IPS-11a (cell line): ENCODE data around the gene TBX5.

Experiments
- H3K4me3 ChIP-seq: one replicate; pipeline ENCODE4 v1.5.1; 2013; ENCODE audit warnings: low read depth, low read length, control low read depth

Gene TBX5

DNA sequence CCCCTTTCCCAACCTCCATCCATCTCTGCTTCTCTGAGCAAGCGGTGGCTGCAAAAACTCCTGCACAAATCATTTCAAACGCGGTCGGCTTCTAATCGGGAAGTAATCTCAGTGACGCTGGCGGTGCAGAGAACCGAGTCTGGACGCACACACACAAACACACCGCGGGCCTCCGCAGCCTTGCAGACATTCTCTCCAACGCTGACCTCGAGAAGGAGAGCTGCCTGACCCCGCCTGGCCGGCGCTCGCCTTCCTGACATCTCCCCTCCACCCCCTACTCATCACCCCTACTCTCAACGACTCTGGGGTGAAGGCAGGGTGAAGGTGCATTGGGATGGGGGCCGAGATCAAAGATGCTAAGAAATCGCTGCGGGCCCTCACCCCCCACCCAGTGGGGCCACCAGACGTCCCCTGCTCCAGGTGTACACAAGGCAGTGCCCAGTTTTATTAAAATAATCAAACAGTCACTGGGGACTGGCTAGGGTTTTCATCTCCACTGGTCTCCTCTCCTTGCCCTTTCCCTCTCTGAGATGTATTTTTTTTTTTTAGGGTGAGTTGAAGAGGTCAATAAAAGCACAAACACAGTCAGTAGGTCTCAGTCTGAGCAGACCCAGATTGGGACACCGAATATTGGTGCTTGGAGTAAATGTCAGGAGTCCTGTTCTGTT, 506 bp upstream of the TBX5 start:
- H3K4me3 ChIP-seq: no peak overlapping the region

DNA sequence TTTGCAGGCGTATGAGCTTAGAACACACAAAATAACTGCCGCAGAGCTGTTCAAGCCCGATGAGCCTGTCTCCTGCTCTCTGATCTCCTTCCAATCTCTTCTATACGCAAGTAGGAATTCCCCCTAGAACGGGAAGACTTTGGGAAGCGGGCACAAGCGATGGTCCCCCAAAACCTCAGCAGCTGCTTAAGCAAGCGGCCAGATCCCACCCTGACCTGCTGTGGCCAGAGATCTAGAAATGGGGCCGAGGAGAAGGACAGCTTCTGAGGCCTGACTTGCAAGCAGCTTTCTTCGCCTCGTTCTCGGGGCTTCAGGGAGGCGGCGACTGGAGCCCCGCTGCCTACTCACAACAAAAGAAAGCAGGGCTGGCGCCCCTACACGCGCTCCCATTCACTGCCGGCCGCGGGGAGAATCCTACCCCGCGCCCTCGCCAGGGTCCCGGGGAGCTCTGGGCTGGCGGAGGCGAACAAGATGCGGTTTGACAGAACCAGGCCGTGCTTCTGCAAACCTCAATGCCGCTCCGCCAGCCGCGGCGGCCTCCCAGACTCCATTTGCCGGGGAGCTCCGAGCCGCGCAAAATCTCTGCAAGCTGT, 922 bp downstream of the TBX5 start:
- no peak overlapping the region for H3K4me3 ChIP-seq

DNA sequence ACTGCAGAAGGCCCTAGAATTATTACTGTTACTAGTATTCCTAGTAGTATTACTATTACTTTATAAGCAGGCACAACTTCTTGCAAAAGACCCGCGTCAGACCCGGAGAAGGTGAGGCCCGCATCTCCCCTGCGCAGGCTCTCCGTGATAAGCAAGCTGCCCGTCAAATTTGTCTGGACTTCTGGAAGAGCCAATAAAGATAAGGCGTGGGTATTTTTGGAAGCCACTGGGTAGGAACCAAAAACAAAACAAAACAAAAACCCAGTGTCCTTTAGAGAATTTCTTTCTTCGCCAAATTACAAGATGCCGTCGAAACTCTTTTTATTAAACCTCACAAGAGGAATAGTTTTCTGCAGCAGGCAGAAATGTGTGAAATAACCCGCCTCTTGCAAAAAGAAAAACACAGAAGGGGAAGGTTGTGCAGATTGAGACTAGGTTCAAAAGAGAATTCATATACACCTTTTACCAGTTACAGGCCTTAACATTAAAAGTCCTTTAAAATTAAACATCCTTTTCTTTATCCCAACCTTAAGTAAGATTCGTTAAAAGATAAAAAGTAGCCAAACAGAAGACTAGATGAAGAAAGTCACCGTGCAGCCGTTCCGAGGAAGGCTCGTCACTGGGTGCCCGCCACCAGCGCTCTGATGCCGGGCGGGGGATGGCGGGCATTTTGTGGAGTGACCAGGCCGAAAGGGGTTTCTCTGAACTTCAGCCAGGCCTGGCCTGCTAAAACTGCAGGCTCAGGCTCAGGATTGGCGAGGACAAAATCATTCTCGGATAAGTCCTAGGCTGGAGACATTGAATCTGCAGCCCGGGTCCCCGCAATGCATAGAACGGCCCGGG, 1.6 kb downstream of the TBX5 start:
- no peak overlapping the region for H3K4me3 ChIP-seq

DNA sequence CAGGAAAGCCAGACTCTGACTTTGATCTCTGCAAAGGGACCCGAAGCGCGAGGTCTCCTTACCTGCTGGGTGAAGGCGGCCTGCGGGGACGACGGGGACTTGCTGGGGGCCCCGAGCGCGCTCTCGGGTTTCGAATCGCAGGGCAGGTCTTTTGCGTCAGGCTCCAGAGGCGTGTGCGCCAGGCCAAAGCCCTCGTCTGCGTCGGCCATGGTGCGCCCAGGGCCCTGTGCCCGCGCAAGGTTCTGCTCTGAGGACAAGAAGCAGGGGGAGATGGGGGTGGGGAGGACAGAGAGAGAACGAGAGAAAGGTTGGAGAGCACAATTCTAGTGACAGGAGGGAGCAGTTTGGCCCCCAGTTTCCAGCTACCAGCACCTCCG, 2.3 kb downstream of the TBX5 start:
- H3K4me3 ChIP-seq: no peak overlapping the region

DNA sequence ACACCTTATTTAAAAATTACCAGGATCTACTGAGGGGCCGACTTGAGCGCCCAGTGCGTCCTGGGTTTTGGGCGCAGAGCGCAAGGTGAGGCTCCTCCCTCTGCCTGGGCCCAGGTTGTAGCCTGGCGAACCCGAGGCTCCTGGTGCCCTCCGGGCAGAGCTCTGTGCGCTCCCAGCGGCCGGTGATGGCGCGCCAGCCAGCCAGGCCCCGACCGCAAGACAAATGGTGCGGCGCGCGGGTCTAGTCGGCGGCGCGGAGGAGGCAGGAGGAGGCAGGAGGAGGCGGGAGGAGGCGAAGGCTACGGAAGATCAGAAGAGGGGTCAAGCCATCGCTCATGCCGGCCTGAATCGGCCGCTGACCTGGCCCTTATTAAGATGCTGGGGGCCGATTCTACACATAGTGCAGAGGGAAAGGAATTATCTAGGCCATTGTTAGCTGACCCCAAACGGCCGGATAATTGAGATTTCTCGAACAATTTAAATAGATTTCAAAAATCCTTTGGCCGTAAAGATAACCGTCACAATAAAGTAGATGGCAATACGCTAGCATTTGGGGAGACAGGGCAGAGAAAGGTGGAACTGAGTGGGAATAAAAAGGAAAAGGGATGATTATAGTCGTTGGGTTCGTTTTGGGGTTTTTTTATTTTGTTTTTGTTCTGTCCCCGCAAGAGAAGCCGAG, 2.8 kb downstream of the TBX5 start:
- H3K4me3 ChIP-seq: no peak overlapping the region

DNA sequence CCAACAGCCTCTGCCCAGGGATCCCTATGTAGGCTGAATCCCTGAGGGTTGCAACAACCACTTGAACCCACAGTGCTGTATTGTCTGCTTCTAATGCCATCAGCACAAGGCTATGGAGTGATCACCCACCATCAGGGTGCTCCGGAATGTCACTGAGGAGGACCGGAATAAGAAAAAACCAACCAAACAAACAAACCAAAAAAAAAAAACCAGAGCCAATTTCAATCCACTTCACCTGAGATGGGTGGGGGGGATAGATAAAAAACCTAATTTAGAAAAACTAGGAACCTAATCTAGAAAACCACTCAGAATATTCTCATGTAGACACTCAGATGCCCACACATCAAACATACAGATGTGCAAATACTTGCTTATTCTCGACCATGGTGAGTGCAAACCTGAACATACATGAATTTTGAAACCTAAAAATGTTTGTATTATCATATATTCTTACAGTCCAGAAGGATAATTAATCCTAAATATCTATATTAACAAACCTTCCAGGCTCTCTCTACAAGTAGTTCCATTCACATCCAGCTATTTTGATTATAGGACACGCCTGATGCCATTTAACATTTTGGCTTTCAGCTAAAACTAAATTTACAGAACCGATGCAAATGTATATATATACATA, 3.7 kb downstream of the TBX5 start:
- H3K4me3 ChIP-seq: no peak overlapping the region

DNA sequence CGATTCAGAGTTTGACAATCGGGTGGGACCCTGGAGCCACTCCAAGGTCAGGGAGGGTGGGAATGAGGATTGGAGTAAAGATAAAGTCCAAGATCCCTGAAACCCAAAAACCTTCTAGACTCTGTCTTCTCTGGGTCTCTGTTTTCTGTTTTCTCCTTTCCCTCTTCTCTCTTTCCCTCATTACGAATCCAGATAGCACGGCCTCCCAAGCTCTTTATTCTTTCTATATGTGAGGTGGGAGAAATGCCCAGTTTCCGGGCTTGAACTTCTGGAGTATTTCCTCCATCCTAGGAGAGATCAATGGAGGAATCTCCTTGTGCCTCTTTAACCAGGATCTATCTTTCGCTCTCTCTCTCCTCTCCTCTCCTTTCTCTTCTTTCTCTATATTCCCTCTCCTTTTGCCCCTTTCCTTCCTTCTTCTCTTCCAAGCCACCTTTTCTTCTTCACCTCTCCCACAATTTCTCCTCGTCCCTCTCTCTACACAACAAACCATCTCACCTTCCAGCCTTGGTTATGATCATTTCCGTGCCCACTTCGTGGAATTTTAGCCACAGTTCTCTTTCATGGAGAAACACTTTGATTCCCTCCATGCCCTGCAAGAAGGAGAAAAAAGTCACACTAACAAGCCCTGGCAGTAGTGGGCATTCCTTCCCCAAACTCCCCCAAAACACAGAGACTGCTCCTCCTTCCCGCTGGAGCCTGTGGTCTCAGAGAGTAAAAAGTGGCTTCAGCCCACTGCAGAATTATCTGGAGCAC, 4.4 kb downstream of the TBX5 start:
- no peak overlapping the region for H3K4me3 ChIP-seq

DNA sequence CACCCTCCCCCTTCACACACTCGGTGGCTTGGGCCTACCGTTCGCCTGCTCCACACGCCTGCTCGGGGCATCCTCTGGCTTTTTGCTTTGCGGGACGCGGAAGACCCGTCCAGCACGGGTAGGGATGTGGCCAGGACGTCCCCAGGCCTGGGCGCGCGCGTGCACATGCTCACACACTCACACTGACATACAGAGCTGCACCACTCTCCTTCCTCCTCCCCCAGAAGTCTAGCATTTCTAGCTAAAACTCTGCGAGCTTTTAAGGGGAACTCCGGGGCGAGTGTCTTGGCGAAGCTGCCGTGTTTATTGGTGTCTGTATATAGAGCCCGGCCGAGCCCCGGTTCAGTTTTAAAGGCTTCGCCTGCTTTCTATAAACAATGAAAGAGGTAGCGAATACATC, 5.0 kb downstream of the TBX5 start:
- no peak overlapping the region for H3K4me3 ChIP-seq

DNA sequence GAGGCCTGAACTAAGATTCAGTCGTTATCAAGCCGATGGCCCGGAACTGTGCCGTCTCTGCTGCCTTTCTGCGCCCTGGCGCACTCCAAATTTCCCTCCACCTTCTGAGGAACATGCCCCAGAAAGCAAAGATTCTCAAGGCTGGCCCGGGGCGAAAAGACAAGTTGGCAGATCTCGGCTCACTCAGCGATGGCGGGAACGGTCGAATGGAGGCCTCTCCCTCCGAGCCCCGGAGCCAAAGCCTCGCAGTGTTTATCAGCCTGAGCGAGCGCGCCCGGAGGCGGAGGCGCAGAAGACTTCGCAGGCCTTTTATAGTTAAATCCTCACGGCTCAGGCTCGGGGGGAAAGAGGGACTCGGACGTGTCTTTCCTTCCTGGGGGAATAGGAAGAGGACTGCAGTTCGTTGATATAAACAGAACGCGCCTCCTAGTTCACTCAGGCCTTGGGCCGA, 5.6 kb downstream of the TBX5 start:
- H3K4me3 ChIP-seq: no peak overlapping the region

DNA sequence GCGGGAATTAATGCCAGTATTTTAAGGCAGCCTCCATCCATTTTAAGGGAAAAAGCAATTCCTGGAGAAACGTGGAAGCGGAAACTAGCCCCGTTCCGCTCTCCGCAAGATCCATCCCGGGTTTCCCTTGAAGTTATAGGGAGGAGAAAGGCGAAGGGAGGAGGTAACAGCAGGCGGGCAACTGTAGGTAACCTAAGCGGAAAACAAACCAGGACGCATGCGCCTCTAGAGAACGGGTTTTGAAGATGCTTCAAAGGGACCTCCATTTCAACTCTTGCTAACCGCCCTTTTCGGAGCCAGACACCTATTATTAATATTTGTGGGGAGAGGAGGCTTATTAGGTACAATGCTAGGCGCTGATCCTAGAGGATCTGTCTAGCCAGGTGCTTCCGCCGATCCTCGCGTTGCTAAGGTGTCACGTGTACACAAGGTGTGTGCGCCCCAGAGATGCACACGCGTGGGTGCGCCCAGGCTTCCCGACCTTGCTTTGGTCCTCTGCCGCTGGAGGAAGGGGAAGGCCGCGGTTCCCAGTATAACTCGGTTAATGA, 6.2 kb downstream of the TBX5 start:
- no peak overlapping the region for H3K4me3 ChIP-seq

DNA sequence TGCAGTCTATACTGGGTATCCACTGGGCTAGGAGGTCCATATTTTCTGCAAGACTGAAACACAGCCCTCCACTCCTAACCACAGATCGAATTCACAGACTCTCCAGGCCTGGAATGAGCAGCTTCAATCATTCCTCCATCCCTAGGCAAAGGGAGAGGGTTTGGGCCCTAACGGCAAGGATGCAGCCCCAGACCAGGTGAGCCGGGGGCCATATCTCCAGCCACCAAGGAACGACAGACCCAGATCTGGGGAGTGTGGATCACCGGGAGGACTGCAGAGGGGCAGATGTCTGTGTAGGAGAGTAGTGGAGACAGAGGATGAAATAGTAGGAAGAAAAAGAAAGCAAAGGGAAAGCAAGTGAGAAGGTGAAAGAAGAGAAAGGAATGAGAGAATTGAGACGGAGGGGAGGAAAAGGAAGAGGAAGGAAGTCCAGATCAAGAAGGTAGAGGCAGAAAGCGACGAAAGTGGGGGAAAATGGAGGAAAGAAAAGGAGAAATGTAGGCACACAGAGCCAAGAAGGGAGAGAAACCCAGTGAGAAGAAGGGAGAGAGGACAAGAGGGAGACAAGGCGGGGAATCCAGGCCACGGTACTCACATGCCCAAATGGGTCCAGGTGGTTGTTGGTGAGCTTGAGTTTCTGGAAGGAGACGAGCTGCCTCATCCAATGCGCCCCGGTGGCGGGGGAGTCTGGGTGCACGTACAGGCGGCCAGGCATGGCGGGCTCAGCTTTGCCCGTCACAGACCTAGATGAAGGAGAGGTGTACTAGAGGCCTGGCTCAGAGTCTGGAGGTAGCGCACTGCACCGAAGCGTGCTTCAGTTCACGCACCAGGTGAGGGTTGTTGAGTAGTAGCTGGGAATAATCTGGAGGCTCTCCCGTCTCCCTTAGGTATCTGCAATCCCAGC, 7.7 kb downstream of the TBX5 start:
- H3K4me3 ChIP-seq: no peak overlapping the region

DNA sequence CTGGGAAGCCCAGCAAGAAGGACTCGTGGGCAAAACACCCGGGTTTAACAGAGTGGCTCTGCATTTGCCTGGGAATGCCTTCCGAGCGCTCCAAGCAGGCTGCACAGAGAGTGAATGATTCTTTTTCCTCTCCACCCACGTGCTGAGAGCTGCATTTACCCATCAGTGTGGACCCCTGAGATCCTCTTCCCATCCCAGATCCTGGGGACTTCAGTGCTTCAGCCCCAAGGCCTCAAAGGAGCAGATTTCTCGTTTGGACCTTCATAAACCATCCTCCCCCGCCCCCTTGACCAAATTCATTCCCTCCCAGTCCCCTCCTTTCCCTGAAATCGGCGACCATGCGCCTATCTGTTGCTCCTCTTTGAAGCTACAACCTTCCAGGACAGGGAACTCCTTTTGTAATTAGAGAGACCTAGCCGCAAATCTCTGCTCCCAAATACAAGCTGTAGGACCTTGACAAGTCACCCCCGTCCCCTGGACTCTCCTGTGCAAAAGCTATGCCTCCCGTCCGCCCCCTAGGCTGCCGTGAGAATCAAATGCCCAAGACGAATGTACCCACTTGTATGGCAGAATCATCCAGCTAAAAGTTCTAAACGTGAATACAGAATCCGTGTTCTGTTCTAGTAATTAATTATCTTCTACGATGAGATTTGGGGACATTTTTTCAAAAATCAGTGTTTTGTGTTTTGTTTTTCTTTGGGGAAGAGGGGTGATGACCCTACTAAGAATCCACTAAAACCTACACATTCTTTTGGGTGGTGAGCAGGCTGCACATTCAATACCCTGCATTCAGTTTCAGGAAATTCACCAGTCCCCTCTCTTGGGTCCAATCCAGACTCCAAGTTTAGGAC, 8.8 kb downstream of the TBX5 start:
- no peak overlapping the region for H3K4me3 ChIP-seq

DNA sequence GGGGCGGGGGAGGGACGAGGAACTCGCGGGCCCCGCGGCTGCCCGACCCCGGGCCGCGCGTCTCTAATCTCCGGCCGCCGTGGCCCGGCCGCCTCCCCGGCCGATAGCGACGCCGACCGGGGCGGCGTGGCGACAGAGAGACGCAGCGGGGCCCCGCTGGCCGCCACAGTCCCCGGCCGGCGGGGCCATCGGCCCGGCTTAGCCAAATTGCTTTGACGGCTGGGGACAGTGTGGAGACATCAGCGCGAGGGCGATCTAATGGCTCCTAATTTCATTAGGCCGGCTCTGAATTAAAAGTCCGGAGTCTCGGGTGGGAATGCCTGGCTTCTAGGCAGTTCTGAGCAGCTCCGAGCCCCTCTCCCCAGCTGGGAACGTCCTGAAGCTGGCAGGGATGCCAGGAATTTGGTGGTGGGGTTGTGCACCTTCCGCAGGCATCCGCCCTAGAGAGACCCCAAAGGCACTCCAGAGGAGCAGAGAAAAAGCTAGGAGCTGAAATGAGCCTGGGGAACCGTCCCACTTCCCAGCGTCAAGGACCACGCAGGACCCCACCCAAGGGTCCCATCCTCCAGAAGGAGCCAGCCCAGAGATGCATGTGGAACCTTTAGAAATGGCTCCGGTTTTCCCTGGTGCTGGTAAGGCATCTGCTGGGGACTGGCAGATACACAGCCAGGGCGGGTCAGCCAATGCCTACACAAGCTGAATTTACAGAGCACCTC, 9.6 kb downstream of the TBX5 start:
- no peak overlapping the region for H3K4me3 ChIP-seq

DNA sequence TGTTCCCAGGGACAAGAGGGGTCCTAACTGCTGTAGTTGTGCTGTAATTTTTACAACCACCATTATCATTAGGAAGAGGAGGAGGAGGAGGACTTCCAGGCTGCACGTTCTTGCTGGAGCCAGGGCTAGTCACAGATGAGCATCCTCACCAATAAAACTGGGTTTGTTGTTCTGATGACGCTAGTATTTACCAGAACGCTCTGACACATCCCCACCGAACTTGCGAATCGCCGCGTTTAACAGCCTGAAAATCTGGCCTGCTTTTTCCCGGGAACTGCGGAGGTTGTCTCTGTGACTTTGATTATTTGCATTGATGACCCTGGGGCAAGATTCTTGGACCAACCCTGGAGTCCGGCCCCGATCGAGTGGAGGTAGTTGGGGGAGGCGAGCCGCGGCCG, 10.2 kb downstream of the TBX5 start:
- H3K4me3 ChIP-seq: no peak overlapping the region

DNA sequence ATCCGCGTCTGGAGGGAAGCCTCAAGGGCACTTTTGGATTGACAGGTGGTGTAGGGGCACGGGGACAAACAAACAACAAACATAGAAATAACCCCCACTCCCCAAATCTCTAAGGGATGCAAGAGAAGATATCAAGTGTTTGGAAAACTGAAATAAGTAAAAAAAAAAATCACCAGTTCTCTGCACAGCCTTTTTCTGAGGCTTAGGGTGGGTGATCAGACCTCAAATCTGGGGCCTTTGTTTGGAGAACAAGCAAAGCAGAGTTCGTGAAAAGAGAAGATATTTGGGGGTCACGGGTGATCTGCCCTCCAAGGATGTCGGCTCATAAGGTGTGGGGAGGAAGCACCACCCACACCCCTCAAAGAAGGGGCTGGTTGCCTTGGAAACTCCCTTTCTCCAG, 10.7 kb downstream of the TBX5 start:
- no peak overlapping the region for H3K4me3 ChIP-seq

DNA sequence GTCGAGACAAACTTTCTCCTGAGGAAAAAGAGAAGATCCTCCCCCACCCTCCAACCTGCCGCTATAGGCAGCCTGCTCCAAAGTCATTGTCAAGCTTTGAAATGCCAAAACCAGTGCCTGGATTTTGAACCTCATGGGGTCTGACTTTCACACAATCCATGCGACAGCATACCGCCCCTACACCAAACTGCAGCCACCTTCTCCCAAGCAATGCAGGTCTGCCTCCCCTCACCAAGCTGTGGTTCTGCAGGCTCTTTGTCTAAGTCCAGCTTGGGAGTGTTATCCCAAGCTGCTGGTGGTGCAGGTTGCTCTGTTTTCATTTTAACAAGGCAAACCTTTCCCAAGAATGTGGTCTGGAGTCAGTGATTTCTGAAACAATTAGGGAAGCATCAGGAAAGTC, 12.4 kb downstream of the TBX5 start:
- H3K4me3 ChIP-seq: no peak overlapping the region

DNA sequence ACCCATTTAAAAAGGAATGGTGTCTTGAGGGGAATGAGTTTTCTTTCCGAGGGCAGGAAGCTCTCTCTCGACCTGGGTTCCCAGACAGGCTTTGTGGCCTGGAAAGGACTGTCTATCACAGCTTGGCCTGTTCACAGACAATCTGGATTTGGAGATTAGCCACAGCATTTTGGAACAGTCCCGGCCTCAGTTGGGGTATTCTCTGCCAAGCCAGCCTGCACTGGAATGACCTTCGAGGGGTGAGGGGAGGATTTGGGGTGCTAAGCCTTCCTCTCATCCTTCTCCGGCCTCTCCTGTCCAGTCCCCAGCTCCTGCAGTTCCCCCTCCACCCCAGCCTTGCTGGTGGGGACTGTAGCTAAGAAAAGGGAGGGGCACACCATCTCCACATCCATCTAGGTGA, 13.0 kb downstream of the TBX5 start:
- H3K4me3 ChIP-seq: no peak overlapping the region

DNA sequence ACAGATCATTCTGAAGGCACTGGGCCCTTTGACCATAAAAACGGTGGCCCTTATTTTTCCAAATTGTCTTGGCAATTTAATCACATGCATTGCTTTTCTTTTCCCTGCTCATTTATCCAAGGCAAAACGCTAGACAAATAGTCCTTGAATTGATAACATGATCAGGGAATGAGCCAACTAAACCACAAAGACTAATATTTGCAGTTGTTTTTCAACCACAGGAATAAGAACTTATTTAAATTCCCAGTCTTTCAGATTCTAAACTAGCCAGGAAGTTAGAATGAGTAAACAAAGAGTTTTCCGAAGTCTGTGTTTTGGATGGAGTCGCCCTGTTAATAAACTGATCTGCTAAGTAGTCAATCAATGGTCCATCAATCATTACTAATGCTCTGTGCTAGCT, 14.9 kb downstream of the TBX5 start:
- H3K4me3 ChIP-seq: no peak overlapping the region
